ENCODE results near the gene RTCA.

GRCh38 chr1:100290291-100290690 lies 24.3 kb downstream of the RTCA start:
- TF ChIP-seq CTCF (IDR thresholded peaks at IDR 0.05) (no peak), HOXA7 (CRISPR knock-in tag; IDR thresholded peaks at IDR 0.05) (no peak), EP300 (IDR thresholded peaks at IDR 0.05) (no peak), ELK1 (IDR thresholded peaks at IDR 0.05; ENCODE audit: low read depth, low read length) (no peak), PBX3 (IDR thresholded peaks at IDR 0.05) (no peak), POLR2A (IDR thresholded peaks at IDR 0.05; ENCODE audit: low read length) (no peak), CEBPB (IDR thresholded peaks at IDR 0.05) (no peak), MAX (IDR thresholded peaks at IDR 0.05) (no peak), RAD21 (conservative IDR thresholded peaks at IDR 0.05 in 1 of 2, IDR thresholded peaks at IDR 0.05 in 1 of 2) (no peak), REST (IDR thresholded peaks at IDR 0.05) (no peak), RFX5 (IDR thresholded peaks at IDR 0.05) (no peak), HOXB13 (CRISPR knock-in tag; IDR thresholded peaks at IDR 0.05; ENCODE audit: low read depth) (no peak), JUN (IDR thresholded peaks at IDR 0.05) (no peak), CHD4 (IDR thresholded peaks at IDR 0.05; ENCODE audit: borderline replicate concordance) (no peak)

Data from A549 (cell line).